ENCODE data around the gene DAAM2.

The DAAM2 gene

DNA sequence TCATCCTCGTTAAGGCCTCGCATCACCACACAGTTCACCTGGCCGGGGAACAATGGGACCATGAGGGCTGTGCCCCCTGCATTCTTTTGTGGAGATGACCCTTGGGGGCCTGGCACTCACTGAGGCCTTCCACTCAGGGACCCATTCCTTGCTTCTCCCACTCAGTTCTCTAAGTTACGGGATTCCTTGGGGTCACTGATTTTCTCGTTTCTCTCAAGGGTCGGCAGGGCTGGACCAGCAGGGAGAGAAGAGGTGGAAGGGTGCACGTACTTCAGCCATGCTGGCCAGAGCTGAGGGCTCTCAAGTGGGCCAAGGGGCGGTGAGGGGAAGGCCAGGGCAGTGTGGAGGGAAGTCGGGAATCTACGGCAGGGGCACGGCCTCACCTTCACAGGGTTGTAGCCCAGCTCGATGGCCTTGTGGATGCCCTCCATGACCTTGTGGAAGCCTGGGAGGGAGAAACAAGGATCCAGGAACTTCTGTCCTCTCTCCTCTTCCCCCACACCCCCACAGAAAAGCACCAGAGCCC lies 121.3 kb downstream of the DAAM2 start:
- Histone ChIP-seq H3K4me1 (no peaks in the 10 kb centered on the region), H3K36me3 (no peaks in the 10 kb centered on the region), H3K9me3 (no peaks in the 10 kb centered on the region), H3K27me3 (no peaks in the 10 kb centered on the region), H3K4me3 (ENCODE audit: low read depth, low read length) (no peak overlapping the region)
- DNase-seq, result no peak
- TF ChIP-seq, protein P1, sequence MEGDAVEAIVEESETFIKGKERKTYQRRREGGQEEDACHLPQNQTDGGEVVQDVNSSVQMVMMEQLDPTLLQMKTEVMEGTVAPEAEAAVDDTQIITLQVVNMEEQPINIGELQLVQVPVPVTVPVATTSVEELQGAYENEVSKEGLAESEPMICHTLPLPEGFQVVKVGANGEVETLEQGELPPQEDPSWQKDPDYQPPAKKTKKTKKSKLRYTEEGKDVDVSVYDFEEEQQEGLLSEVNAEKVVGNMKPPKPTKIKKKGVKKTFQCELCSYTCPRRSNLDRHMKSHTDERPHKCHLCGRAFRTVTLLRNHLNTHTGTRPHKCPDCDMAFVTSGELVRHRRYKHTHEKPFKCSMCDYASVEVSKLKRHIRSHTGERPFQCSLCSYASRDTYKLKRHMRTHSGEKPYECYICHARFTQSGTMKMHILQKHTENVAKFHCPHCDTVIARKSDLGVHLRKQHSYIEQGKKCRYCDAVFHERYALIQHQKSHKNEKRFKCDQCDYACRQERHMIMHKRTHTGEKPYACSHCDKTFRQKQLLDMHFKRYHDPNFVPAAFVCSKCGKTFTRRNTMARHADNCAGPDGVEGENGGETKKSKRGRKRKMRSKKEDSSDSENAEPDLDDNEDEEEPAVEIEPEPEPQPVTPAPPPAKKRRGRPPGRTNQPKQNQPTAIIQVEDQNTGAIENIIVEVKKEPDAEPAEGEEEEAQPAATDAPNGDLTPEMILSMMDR (IDR thresholded peaks at IDR 0.05; ENCODE audit: low read depth, low read length), result no peak

DNA sequence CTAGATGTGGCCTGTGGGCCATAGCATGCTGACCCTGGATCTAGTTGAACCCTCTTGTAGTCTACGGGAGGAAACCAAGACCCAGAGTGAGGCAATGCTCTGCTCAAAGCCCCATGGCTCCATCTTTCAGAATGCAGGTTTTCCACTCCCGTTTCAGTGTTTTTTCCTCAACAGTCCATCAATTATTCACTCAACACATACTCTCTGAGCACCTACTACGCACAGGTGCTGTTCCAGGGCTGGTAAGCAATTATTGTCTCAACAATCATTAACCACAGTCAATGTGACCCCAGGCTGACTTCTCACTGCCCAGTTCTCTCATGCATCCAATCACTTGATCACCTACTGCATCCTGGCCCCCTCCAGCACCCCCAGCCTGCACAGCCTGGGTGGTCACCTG lies 122.1 kb downstream of the DAAM2 start:
- H3K9me3 ChIP-seq, result no peaks in the 10 kb centered on the region
- H3K4me1 ChIP-seq, result no peaks in the 10 kb centered on the region
- no peak overlapping the region for H3K4me3 ChIP-seq (ENCODE audit: low read depth, low read length)
- TF ChIP-seq, protein P1 (IDR thresholded peaks at IDR 0.05; ENCODE audit: low read depth, low read length), result no peak
- no peak for DNase-seq
- no peaks in the 10 kb centered on the region for H3K27me3 ChIP-seq
- H3K36me3 ChIP-seq, result no peaks in the 10 kb centered on the region

- no peak overlapping the region for H3K4me3 ChIP-seq (ENCODE audit: low read depth, low read length)
- no peak for DNase-seq
- no peaks in the 10 kb centered on the region for H3K9me3 ChIP-seq
- H3K4me1 ChIP-seq, result no peaks in the 10 kb centered on the region
- no peaks in the 10 kb centered on the region for H3K27me3 ChIP-seq
- TF ChIP-seq, protein P1 (IDR thresholded peaks at IDR 0.05; ENCODE audit: low read depth, low read length), result no peak
- H3K36me3 ChIP-seq, result no peaks in the 10 kb centered on the region
Measured at GRCh38 chr6:39915866-39916265, 123.7 kb downstream of the DAAM2 start.

DNA sequence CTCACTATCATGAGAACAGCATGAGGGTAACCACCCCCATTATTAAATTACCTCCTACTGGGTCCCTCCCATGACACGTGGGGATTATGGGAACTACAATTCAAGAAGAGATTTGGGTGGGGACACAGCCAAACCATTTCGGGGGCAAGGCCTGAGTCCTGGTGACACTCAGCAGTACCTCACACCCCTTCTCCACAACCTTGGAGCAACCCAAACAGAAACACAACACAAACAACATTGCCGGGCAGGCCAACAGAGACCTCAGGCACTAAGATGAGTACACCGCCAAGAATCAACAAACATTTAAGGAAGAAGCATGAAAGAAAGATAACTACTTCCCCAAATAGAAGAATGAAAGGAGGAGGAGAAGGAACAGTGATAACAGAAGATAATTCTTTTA lies 125.2 kb downstream of the DAAM2 start:
- no peaks in the 10 kb centered on the region for H3K9me3 ChIP-seq
- no peak overlapping the region for H3K4me3 ChIP-seq (ENCODE audit: low read depth, low read length)
- DNase-seq, result no peak
- no peaks in the 10 kb centered on the region for H3K27me3 ChIP-seq
- H3K36me3 ChIP-seq, result no peaks in the 10 kb centered on the region
- no peaks in the 10 kb centered on the region for H3K4me1 ChIP-seq
- TF ChIP-seq, protein P1 (IDR thresholded peaks at IDR 0.05; ENCODE audit: low read depth, low read length), result no peak

DNA sequence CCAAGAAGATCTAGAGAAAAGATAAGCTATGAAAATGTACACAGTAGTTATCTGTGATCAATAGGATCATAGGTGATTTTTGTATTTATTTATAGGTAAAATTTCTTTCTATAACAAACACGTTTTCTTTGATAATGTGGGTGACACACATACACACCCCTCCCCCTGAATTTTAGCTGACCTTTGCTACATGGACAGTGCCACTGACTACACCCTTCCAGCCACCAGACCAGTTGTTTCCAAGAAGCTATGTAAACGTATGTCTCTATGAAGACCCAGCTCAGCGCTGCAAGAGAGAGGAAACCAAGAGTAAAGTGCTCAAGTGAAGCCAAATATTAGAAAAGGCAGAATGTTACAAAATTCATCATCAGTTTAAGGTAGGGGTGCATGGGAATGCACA lies 125.8 kb downstream of the DAAM2 start:
- no peaks in the 10 kb centered on the region for H3K9me3 ChIP-seq
- TF ChIP-seq, protein P1 (IDR thresholded peaks at IDR 0.05; ENCODE audit: low read depth, low read length), result no peak
- no peaks in the 10 kb centered on the region for H3K4me1 ChIP-seq
- H3K36me3 ChIP-seq, result no peaks in the 10 kb centered on the region
- DNase-seq, result no peak
- no peaks in the 10 kb centered on the region for H3K27me3 ChIP-seq
- no peak overlapping the region for H3K4me3 ChIP-seq (ENCODE audit: low read depth, low read length)

DNA sequence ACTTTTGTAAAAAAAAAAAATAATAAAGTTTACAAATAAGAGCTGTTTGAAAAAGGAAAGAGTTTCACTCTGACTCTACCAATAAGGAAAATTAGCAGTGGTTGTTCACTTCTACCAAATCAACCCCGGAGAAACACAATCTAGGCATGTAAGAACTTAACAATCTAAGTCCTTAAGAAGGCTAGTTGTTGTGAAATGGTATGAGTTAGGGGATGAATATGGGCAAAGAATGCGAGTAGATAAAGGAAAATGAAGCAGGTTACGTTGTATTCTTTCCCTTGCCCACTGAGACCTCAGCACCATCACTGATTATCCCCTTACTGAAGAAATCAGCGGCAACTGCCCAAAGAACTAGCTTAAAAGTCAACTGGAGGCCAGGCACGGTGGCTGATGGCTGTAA lies 126.7 kb downstream of the DAAM2 start:
- no peaks in the 10 kb centered on the region for H3K27me3 ChIP-seq
- no peaks in the 10 kb centered on the region for H3K36me3 ChIP-seq
- no peaks in the 10 kb centered on the region for H3K4me1 ChIP-seq
- H3K9me3 ChIP-seq, result no peaks in the 10 kb centered on the region
- TF ChIP-seq, protein P1 (IDR thresholded peaks at IDR 0.05; ENCODE audit: low read depth, low read length), result no peak
- no peak for DNase-seq
- no peak overlapping the region for H3K4me3 ChIP-seq (ENCODE audit: low read depth, low read length)

All from BE2C (cell line).